Stomach (tissue), 9 donors: ENCODE data around the gene ANKRD28. TPM values are rescaled to one million over a fixed set of nuclear protein-coding genes. Genes with fewer than 3 reads are reported as not detected.
"Not testable (repeated sequence)": the region's sequence is repeated elsewhere in the genome, so short reads cannot be mapped to it uniquely, and the experiment has no call there.

Experiments used
- DNase-seq, 2 donors: peaks; one replicate each; pipeline versions ENCODE4 v3.0.0 to v3.0.0-alpha.2; 2013 to 2019
- H3K27ac ChIP-seq, 5 donors: fragments of 200-600 bp in 4 of 5; sonication (generic) in 4 of 5; one replicate each; pipeline ENCODE4 v1.5.1; 2013 to 2019; ENCODE audit warnings: mild to moderate bottlenecking in 1 of 5, moderate library complexity in 1 of 5
- H3K27me3 ChIP-seq, 3 donors: fragments of 200-600 bp; sonication (generic); one replicate each; pipeline ENCODE4 v1.5.1; 2017 to 2019; ENCODE audit warnings: mixed run types in 1 of 3
- H3K36me3 ChIP-seq, 4 donors: fragments of 200-600 bp; sonication (generic); 1 replicate in 3 of 4; 2 replicates in 1 of 4; pipeline ENCODE4 v1.5.1; 2016 to 2019
- H3K4me1 ChIP-seq, 4 donors: fragments of 200-600 bp; sonication (generic); one replicate each; pipeline ENCODE4 v1.5.1; 2016 to 2019
- H3K4me3 ChIP-seq, 4 donors: fragments of 200-600 bp; sonication (generic) in 3 of 4; one replicate each; pipeline ENCODE4 v1.5.1; 2016 to 2019; ENCODE audit warnings: mild to moderate bottlenecking in 1 of 4
- H3K9me3 ChIP-seq, 4 donors: fragments of 200-600 bp; sonication (generic); one replicate each; pipeline ENCODE4 v1.5.1; 2016 to 2019
- EP300 ChIP-seq: sonication (generic); formaldehyde crosslinking; IDR thresholded peaks from one replicate; pipeline ENCODE4 v1.6.1; 2017; ENCODE audit warnings: antibody characterized with exemption
- POLR2A ChIP-seq, 4 donors: fragments of 450-650 bp; IDR thresholded peaks; one replicate each; pipeline ENCODE4 v1.6.1; 2016; ENCODE audit warnings: antibody characterized with exemption in 4 of 4, control low read depth in 2 of 4, mild to moderate bottlenecking in 1 of 4, moderate library complexity in 1 of 4
- POLR2AphosphoS5 ChIP-seq, 3 donors: sonication (generic); formaldehyde crosslinking; IDR thresholded peaks; one replicate each; pipeline ENCODE4 v1.6.1; 2016; ENCODE audit warnings: antibody characterized with exemption in 3 of 3
- WGBS, 5 donors: extraction: QIAGEN DNeasy Blood & Tissue Kit in 3 of 5; methylation state at CpG; one replicate each; pipeline versions ENCODE4 v1.1.5 to v1.1.7; 2013 to 2018; 5-methylcytosine and 5-hydroxymethylcytosine counted together
- intact Hi-C: fragments of 100-400 bp; cut with DNase I; formaldehyde crosslinking; loops from one replicate; pipeline ENCODE4 v1.15.1; 2023; ENCODE audit warnings: low total_unique reads
- polyA plus RNA-seq, 3 donors: library from polyadenylated mRNA; stranded (reverse); fragments of 200-250 nt; gene quantifications; one replicate each; pipeline ENCODE4 v1.2.3, GENCODE V29; 2013
- small RNA-seq, 4 donors: library from RNA; depleted of rRNA; stranded (forward); fragments of <200 nt; gene quantifications; one replicate each; pipeline ENCODE3, GENCODE V24; 2016
- total RNA-seq, 5 donors: library from RNA; depleted of rRNA; stranded (reverse); fragments of >200 nt; gene quantifications; one replicate each; pipeline versions ENCODE4 v1.1.0 to v1.2.3, GENCODE V29; 2014 to 2016
- TF ChIP-seq, protein P1 (sequence below), 7 experiments: fragments of 450-650 bp in 4 of 7; fragments of 200-600 bp in 3 of 7; sonication (generic) in 3 of 7; IDR thresholded peaks; one replicate each; pipeline ENCODE4 v1.5.1; 2016 to 2019; ENCODE audit warnings: antibody characterized with exemption in 7 of 7, control low read depth in 2 of 7, mild to moderate bottlenecking in 1 of 7
- donor health status: healthy with polysubstance abuse.
- donor health status: Bipolar disorder and iron deficiency.
- donor health status: healthy.

The ANKRD28 gene
- total and polyA plus RNA-seq, 8 donors = 6.8 to 102 (median 16.6) TPM

DNA sequence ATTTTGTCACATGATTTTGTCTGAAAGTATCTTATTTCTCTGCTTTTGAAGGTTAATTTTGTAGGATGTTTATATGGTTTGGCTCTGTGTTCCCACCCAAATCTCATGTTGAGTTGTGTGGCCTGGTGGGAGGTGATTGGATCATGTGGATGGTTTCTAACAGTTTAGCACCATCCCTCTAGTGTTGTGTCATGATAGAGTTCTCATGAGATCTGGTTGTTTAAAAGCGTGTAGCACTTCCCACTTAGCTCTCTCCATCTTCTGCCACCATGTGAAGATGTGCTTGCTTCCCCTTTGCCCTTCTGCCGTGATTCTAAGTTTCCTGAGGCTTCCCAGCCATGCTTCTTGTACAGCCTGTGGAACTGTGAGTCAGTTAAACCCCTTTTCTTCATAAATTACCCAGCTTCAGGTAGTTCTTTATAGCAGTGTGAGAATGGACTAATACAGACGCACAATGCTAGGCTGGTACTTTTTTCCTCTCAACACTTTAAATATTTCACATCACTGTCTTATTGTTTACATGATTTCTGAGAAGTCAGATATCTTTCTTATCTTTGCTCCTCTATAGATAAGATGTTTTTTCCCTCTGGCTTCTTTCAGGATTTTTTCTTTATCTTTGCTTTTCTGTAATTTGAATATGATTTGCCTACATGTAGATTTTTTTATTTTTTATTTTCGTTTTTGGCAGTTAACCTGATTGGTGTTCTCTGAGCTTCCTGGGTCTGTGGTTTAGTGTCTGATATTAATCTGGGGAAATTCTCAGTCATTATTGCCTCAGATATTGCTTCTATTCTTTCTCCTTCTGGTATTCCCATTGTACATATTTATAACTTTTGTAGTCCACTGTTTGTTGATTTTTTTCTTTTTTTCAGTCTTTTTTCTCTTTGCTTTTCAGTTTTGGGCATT, 174.0 kb downstream of the ANKRD28 start:
- no peak overlapping the region for H3K4me3 ChIP-seq

DNA sequence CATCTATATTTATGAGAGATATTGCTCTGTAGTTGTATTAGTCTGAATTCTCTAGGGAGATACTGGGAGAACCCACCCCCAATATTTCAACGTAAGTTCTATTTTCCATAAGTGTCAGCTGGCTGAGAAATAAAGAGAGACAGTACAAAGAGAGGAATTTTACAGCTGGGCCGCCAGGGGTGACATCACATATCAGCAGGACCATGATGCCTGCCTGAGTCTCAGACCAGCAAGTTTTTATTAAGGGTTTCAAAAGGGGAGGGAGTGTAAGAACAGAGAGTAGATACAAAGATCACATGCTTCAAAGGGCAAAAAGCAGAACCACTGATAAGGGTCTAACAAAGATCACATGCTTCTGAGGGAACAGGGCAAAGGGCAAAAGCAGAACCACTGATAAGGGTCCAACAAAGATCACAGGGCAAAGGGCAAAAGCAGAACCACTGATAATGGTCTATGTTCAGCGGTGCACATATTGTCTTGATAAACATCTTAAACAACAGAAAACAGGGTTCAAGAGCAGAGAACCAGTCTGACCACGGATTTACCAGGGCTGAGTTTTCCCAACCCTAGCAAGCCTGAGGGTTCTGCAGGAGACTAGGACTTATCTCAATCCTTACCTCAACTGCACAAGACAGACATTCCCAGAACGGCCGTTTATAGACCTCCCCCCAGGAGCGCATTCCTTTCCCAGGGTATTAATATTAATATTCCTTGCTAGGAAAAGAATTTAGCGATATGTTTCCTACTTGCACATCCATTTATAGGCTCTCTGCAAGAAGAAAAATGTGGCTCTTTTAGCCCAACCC, 177.9 kb downstream of the ANKRD28 start:
- H3K36me3 ChIP-seq, H3K4me3 ChIP-seq, intact Hi-C loops, H3K27me3 ChIP-seq, DNase-seq, H3K27ac ChIP-seq: not testable (repeated sequence)
- 77 to 85% (median 78%) methylated on average over 8 of the region's 8 CpGs for WGBS, 5 donors
- peaks cover 0 to 20% (median 10%) of the 10 kb centered on the region in 4 donors for H3K9me3 ChIP-seq
- peaks cover 0 to 19% (median 6%) of the 10 kb centered on the region in 4 donors for H3K4me1 ChIP-seq

More for the DNA sequence above, 174.0 kb downstream of the ANKRD28 start:
- no peak overlapping the region for H3K27ac ChIP-seq
- H3K27me3 ChIP-seq = no peaks in the 10 kb centered on the region
- peaks cover 0 to 16% (median 6%) of the 10 kb centered on the region in 4 donors for H3K4me1 ChIP-seq
- WGBS, 5 donors = 65 to 74% (median 69%) methylated on average over 4 of the region's 4 CpGs
- DNase-seq = no peak
- peaks cover 0 to 7% (median 0%) of the 10 kb centered on the region in 4 donors for H3K36me3 ChIP-seq
- no peak for TF ChIP-seq EP300
- no peak for TF ChIP-seq POLR2AphosphoS5 (IDR thresholded peaks at IDR 0.05)
- TF ChIP-seq, protein P1, sequence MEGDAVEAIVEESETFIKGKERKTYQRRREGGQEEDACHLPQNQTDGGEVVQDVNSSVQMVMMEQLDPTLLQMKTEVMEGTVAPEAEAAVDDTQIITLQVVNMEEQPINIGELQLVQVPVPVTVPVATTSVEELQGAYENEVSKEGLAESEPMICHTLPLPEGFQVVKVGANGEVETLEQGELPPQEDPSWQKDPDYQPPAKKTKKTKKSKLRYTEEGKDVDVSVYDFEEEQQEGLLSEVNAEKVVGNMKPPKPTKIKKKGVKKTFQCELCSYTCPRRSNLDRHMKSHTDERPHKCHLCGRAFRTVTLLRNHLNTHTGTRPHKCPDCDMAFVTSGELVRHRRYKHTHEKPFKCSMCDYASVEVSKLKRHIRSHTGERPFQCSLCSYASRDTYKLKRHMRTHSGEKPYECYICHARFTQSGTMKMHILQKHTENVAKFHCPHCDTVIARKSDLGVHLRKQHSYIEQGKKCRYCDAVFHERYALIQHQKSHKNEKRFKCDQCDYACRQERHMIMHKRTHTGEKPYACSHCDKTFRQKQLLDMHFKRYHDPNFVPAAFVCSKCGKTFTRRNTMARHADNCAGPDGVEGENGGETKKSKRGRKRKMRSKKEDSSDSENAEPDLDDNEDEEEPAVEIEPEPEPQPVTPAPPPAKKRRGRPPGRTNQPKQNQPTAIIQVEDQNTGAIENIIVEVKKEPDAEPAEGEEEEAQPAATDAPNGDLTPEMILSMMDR (IDR thresholded peaks at IDR 0.05) = no peak
- no peak for TF ChIP-seq POLR2A (IDR thresholded peaks at IDR 0.05)
- H3K9me3 ChIP-seq = peaks cover 0 to 20% (median 10%) of the 10 kb centered on the region in 4 donors
- intact Hi-C loops = no loop called here

Small RNAs within 50 kb of the gene (small RNA-seq; reads per million reads assigned to genes)
- gene MIR3134 = 0 reads per million in 4 donors
- 0 reads per million in 4 donors for gene RN7SL4P

Other genes starting within 250 kb of the ANKRD28 start
- gene HACL1, start 196.4 kb downstream of the ANKRD28 start, total RNA-seq = 10 to 100 TPM; 18.1 to 46.7 (median 34.1) TPM
- gene HACL1, start 196.4 kb downstream of the ANKRD28 start, polyA plus RNA-seq = 10 to 100 TPM; 13.9 to 21.7 (median 14.7) TPM
- 100 to 1,000 TPM in 1 of 5 donors, 10 to 100 TPM in 3, 1 to 10 TPM in 1; 2.9 to 102 (median 23.0) TPM for gene BTD, start 196.2 kb downstream of the ANKRD28 start, total RNA-seq
- gene BTD, start 196.2 kb downstream of the ANKRD28 start, polyA plus RNA-seq = 10 to 100 TPM in 2 of 3 donors, 1 to 10 TPM in 1; 8.1 to 12.5 (median 10.3) TPM